HG02970 (cell line): ENCODE measurements around the gene GRAPL.
"Not testable (repeated sequence)": the region's sequence is repeated elsewhere in the genome, so short reads cannot be mapped to it uniquely, and the experiment has no call there.

Experiments used
- ATAC-seq: cut with Tn5 transposase; IDR thresholded peaks from one replicate; pipeline ENCODE4 v1.9.1; 2021; ENCODE audit warnings: mild to moderate bottlenecking, moderate library complexity, moderate number of reproducible peaks; ENCODE audit not compliant: unreplicated experiment, low FRiP score

GRAPL gene

GRCh38 chr17:19127148-19127980 lies at the start of gene GRAPL:
Gene GRAPL, plus strand, starts transcription at chr17:19127589. Its CDS starts 31 bp downstream, at chr17:19127620.
- ATAC-seq: not testable (repeated sequence)

GRCh38 chr17:19088804-19089685 lies 38.3 kb upstream of the GRAPL start:
- ATAC-seq: not testable (repeated sequence)

GRCh38 chr17:19090058-19090772 lies 37.2 kb upstream of the GRAPL start:
- not testable (repeated sequence) for ATAC-seq

- ATAC-seq: not testable (repeated sequence)
Observed at GRCh38 chr17:19092737-19093683, 34.4 kb upstream of the GRAPL start.

GRCh38 chr17:19093684-19094438 lies 33.5 kb upstream of the GRAPL start:
- ATAC-seq: not testable (repeated sequence)

GRCh38 chr17:19108517-19108916 lies 18.9 kb upstream of the GRAPL start:
- ATAC-seq: not testable (repeated sequence)

- ATAC-seq: peak; percentile 27
Observed at GRCh38 chr17:19110189-19111097, 16.9 kb upstream of the GRAPL start.

GRCh38 chr17:19111111-19111711 lies 16.2 kb upstream of the GRAPL start:
- ATAC-seq: peak; percentile 59

- ATAC-seq: peak; percentile 29
Observed at GRCh38 chr17:19111801-19112458, 15.5 kb upstream of the GRAPL start.

GRCh38 chr17:19112459-19112826 lies 14.9 kb upstream of the GRAPL start:
- ATAC-seq: not testable (repeated sequence)

GRCh38 chr17:19118695-19119094 lies 8.7 kb upstream of the GRAPL start:
- ATAC-seq: not testable (repeated sequence)

GRCh38 chr17:19125289-19125688 lies 2.1 kb upstream of the GRAPL start:
- ATAC-seq: not testable (repeated sequence)

- not testable (repeated sequence) for ATAC-seq
Observed at GRCh38 chr17:19129500-19129899, 2.1 kb downstream of the GRAPL start.

- not testable (repeated sequence) for ATAC-seq
Observed at GRCh38 chr17:19131108-19131507, 3.7 kb downstream of the GRAPL start.

- not testable (repeated sequence) for ATAC-seq
Observed at GRCh38 chr17:19131772-19132171, 4.4 kb downstream of the GRAPL start.

GRCh38 chr17:19133793-19134192 lies 6.4 kb downstream of the GRAPL start:
- ATAC-seq: not testable (repeated sequence)

GRCh38 chr17:19135391-19135790 lies 8.0 kb downstream of the GRAPL start:
- ATAC-seq: not testable (repeated sequence)
